IPS-NIHi11 (cell line): ENCODE measurements around the gene PRR5.
"Not testable (repeated sequence)": the region's sequence is repeated elsewhere in the genome, so short reads cannot be mapped to it uniquely, and the experiment has no call there.

Source experiments
- DNase-seq: peaks from one replicate; pipeline ENCODE4 v3.0.0; 2012; ENCODE audit warnings: mixed read lengths, low spot score

Gene PRR5, protein sequence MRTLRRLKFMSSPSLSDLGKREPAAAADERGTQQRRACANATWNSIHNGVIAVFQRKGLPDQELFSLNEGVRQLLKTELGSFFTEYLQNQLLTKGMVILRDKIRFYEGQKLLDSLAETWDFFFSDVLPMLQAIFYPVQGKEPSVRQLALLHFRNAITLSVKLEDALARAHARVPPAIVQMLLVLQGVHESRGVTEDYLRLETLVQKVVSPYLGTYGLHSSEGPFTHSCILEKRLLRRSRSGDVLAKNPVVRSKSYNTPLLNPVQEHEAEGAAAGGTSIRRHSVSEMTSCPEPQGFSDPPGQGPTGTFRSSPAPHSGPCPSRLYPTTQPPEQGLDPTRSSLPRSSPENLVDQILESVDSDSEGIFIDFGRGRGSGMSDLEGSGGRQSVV

DNA sequence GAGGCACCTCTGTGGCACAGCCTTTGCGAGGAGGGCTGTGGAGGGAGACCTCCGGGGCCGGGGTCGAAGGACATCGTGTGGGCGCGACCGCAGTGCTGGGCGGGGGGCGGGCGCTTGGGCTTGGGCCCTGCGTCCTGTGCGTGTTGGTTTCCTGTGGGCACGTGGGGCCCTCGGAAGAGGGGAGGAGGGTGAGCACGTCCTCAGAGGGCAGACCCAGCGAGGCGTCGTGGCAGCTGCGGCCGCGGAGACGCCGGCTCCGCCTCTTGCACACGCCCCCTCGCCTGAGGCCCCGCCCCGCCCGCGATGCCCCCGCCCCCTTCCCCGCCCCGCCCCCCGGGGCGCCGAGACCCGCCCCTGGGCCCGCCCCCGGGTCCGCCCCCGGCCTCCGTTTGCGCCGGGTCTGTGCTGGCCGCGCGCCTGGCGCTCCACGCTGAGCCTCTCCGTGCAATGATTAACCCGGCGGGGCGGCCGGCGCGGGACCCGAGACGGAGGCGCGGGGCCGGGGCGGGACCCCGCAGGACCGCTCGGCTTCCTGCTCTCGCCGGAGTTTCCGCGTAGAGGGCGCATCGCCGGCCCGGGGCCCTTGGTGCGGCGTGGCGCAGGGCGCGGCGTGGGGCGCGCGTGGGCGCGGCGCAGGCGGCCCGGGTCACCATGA, at the start of gene PRR5:
Gene PRR5 (plus strand): TSS at position 381 of the 655 bp plus-strand sequence. CDS start 271 bp downstream, at position 652.
- DNase-seq = peak; percentile 89

DNA sequence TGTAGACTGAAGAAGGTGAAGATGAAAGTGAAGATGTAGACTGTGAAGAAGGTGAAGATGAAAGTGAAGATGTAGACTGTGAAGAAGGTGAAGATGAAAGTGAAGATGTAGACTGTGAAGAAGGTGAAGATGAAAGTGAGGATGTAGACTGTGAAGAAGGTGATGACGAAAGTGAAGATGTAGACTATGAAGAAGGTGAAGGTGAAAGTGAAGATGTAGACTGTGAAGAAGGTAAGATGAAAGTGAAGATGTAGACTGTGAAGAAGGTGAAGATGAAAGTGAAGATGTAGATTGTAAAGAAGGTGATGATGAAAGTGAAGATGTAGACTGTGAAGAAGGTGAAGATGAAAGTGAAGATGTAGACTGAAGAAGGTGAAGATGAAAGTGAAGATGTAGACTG, 49.1 kb upstream of the PRR5 start:
- DNase-seq = not testable (repeated sequence)

DNA sequence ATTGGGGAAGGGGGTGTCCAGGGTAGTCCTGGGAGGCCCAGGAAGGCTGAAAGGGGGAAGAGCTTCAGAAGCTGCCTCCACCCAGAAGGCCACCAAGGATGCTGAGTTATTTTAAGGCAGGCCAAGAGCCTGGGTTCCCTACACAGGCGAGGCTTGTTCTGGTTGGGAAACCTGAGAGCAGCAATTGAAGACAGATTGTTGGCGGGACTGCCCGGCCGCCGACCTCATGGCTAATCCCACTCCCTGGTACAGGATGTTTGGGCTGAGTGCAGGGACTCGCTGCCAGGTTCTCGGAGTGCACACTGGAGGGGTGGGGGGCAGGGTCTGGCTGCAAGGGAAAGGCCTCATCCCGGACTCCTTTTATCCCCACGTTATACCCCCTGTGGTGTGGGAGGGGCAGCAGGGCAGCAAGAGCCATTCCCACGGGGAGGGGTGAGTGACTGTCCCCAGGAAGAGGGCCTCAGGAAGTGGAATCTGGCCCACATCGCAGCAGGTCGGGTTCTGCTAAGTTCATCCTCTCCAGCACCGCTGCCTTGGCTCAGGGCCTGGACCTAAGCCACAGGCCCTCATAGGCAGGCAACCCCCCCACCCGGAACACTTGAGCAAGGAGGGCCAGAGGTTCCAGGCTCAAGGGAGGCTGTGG, 43.6 kb upstream of the PRR5 start:
- DNase-seq = no peak

DNA sequence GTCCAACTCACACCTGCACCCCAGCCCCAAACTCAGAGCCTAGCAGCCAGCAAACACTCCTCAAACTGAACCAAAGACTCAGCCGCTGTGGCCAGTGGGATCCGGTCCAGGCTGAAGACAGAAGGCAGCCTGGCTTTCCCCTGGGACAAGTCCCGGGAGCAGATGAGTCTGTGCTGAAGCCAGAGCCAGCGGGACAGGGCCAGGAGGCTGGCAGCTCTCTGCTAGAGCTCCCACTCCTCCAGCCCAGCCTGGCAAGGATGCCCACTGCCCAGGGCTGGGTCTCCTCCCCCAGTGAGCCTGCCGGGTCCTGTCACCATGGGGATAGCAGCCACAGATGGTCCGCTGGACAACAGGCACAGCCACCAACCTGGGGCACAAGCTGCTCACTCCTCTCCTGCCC, 42.9 kb upstream of the PRR5 start:
- DNase-seq = no peak

DNA sequence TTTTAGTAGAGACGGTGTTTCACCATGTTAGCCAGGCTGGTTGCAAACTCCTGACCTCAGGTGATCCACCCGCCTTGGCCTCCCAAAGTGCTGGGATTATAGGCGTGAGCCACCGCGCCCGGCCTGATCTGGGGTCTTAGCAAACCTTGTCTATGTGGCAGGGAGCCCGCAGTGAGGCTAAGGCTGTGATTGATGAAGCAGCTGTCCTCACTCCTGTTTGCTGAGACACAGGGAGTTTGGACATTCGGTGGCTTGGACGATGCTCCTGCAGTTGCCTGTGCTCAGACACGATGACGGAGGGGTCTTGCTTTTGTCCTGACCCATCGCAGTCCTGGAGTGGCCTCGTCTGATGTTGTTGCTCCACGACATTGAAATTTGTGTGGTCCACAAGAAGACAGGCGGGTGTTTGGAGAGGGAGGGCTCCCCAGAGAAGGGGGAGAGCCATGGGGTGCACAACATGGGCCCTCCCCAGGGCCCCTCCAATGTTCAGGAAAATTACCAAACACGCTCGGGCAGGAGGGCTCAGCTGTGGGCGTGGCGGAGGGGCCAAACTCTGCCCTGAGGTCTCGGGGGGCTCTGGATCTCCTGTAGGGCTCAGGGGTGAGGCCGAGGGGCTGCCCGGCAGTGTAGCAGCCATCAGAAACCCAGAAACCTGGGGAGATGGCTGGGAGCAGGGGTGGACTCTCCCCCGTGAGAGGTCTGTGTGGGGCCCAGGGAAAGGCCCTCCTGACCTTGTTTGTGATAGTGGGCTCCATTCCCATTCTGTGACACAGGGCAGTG, 41.8 kb upstream of the PRR5 start:
- no peak for DNase-seq

DNA sequence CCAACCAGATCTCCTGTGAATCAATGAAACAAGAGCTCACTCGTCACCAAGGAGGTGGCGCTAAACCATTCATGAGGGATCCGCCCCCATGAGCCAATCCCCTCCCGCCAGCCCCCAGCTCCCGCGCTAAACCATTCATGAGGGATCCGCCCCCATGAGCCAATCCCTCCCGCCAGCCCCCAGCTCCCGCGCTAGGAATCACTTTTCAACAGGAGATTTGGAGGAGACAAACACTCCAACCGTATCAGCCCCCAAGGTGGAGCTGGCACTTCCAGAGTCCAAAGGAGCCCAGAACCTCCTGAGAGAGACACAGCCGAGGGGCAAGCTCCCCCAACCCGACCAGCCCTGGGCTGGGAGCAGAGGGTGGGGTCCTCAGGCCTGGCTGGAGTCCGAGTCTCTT, 40.9 kb upstream of the PRR5 start:
- peak; percentile 58 for DNase-seq

DNA sequence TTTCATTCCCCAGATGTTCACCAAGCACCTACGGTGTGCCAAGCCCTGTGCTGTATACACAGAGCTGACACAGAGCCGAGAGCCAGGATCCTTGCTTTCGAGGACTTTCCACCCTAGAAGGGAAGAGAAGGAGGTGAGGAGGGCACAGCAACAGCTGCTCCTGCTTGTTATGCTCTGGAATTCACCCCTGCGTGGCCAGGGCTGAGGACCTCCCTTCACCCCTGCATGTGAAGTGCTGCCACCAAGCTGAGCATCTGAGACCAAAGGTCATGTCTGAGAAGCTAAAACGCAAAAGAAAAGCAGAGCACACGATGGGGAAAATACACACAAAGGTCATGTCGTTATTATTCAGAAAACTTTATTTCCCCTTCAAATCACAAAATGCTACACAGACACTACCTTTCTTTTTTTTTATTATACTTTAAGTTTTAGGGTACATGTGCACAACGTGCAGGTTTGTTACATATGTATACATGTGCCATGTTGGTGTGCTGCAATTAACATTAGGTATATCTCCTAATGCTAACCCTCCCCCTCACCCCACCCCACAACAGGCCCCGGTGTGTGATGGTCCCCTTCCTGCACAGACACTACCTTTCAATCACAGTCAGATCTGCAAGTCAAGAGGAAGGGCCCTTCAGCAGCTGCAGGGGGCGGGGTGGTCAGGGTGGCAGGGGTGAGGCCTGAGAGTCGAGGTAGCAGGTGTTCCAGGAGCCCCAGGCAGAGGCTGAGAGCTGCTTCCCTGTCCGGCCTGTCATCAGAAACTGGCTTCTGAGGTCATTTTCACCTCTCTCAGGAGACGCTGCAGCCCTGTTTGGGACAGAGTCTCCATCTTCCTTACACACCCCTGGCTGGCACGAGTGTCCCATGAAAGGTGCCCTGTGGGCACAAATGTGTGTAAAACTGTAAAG, 40.1 kb upstream of the PRR5 start:
- no peak for DNase-seq

DNA sequence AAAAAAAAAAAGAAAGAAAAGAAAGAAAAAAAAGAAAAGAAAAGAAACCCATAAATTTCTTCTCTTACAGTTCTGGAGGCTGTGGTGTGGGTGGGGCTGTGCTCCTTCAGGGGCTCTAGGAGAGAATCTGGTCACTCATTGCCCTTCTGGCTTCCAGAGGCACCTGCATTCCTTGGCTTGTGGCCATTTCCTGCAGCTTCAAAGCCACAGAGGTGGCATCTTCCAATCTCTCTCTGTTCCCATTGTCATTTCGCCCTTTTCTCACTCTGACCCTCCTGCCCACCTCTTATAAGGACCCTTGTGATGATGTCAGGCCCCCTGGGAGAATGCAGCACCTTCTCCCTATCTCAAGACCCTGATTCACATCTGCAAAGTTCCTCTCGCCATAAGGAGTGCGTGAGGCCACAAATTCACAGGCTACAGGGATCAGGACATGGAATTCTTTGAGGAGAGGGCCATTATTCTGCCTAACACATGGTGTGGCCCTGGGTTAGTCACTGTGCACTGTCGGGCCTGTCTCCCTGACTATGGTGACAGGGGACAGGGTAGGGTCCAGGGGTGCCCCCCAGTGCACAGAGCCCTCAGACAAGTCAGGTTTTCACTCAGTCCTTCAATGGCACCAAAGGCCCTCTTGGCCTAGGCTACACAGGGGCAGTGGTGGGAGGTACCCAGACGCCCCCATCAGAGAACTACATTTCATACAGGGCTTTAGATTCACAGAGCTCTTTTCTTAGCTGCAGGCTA, 38.6 kb upstream of the PRR5 start:
- no peak for DNase-seq

DNA sequence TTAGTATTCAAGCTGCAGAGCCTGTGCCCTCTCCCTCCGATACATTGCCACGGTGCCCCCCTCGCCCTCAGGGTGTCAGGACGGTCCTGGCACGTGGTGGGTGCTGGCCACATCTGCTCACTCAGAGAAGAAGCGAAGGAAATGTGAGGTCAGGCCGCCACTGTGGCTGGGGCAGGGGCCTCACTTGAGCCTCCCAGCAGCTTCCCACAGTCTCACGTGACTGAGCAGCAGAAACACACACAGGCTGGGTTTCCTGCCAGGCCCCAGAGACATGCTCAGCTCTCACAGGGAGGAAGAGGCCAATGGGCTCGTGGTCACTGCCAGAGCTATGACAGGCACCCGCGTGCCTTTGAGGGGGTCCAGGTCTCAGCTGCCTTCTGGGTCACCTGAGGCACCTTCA, 37.9 kb upstream of the PRR5 start:
- DNase-seq = no peak

DNA sequence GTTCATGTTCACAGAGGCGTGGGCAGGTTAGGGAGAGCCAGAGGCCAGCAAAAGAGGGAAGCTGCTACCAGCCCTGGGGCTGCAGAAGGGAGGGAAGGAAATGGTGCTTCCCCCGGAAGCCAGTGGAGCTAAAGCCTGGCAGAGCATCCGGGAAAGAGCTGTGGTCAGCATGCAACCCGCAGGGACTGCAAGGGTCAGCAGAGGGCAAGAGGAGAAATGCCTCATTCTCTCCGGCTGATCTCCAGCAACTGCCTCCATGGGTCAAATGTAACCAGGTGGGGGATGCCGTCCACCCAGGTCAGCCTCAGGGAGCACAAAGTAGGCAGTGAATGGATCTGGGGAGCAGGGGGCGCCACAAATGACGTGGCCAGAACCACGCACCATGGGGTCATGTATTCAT, 36.9 kb upstream of the PRR5 start:
- DNase-seq = no peak

DNA sequence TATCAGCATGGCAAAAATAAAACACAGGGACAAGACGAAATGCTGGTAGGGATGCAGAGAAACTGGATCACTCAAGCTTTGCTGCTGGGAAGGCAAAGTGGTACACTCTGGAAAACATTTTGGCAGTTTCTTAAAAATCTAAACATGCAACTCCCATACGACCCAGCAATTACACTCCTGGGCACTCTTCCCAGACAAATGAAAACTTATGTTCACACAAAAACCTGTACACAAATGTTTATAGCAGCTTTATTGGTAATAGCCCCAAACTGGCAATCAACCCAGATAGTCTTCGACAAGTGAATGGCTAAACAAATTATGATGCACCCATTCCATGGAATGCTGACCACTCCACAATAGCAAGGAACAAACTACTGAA, 35.8 kb upstream of the PRR5 start:
- no peak for DNase-seq

DNA sequence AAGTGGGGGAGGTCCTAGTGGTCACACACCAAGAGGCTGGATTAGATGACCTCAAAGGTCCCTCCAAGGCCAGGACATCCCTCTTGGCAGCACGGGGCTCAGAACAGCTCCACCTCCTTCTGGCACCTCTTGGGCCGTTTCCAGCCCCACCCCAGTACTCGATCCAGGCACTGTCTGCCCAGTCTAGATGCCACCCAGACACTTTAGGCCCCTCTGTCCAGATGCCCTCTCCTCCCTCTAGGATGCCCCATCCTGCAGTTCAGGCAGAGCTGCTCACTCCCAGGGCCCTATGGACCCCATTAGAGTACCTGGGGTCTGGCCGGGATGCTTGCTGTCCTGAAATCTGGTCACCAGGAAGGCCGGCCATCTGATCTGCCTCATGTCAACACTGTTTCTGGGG, 34.7 kb upstream of the PRR5 start:
- no peak for DNase-seq

DNA sequence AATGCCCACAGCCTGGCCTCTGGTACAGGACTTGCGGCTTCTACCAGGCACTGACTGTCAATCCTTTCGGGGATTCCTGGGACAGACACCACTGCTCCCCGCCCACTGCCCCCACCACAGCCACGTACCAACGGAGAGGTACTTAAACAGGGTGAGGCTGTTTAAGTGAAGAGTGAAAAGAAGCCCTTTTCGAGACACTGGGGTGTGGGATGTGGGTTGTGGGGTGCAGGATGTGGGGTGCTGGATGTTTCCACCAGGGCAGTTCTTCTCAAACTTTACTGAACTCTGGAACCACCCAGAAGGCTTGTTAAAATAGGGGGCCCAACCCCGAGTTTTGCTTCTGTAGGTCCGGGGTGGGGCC, 34.2 kb upstream of the PRR5 start:
- DNase-seq = no peak

DNA sequence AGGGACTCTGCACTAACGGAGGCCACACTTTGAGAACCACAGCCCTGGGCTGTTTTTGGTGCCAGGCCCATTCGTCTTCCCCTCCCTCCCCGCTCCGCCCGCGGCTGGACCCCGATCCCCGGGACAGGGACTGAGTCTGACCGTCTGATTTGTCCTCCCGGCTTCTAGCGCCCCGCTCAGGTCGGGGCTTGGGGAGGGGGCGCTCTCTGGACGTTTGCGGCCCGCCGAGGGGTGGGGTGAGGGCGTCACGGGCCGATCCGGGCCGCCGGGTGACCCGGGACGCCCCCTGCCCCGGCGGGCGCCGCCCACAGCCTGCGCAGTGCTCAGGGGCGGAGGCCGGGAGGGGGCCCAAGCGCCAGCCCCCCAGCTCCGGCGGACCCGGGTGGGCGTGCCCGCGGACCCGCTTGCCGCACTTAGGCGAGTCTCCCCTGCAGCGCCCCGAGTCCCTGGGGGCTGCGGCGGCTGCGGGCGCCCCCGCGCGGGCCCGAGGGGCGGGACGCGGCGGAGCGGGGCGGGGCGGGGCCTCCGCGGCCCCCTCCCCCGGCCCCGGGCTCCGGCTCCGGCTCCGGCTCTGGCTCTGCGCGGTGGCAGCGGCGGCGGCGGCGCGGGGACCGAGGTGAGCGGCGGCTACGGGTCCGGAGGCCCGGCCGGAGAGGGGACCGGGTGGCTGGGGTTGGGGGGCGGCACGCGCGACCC, 33.7 kb upstream of the PRR5 start:
- peak; percentile 82 for DNase-seq

DNA sequence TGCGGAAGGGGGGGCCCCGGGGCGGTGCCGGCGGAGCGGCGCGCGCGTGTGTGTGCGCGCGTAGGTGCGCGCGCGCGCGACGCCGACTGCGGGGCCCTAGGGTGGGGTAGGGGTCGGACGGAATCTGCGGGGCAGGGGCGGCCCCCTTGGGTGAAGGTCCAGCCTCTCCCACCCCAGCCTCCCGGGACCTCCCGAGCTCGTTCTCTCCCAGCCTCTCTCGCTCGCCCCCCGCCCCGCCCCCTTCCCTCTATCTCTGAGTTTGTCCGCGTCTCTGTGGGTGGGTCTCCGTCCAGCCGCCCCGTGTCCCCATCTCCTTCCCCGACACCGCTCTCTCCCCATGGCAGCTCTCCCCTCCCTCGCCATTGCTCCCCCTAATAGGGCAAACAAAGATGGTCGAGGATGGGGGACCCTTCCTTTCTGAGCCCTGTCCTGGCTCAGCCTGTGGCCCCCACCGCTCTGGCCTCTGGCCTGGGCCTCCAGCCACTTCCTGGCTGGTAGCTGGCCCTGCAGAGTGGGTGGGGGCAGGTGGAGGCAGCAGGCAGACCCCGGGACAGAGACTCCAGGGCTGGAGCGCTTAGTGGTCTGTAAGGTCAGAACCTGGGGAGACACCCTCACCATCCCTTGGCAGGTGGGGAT, 33.0 kb upstream of the PRR5 start:
- no peak for DNase-seq

DNA sequence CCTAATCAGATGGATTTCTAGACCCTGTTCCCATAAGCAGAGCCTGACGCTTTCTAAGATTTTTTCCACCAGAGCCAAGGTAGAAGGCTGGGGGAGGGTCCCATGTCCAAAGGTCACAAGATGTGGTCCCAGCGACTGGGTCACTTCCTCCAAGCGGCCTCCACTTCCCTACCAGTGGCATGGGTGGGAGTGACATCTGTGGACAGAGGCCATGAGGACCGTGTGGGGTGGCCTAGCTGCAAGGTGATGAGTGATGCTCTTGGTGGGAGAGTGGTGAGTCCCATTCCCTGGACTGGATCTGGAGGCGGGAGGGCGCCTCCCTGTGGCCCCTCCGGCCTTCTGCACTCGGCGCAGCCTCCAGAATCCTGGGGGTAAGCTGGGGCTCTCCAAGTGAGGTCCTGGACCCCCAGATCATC, 32.4 kb upstream of the PRR5 start:
- DNase-seq = peak; percentile 68

DNA sequence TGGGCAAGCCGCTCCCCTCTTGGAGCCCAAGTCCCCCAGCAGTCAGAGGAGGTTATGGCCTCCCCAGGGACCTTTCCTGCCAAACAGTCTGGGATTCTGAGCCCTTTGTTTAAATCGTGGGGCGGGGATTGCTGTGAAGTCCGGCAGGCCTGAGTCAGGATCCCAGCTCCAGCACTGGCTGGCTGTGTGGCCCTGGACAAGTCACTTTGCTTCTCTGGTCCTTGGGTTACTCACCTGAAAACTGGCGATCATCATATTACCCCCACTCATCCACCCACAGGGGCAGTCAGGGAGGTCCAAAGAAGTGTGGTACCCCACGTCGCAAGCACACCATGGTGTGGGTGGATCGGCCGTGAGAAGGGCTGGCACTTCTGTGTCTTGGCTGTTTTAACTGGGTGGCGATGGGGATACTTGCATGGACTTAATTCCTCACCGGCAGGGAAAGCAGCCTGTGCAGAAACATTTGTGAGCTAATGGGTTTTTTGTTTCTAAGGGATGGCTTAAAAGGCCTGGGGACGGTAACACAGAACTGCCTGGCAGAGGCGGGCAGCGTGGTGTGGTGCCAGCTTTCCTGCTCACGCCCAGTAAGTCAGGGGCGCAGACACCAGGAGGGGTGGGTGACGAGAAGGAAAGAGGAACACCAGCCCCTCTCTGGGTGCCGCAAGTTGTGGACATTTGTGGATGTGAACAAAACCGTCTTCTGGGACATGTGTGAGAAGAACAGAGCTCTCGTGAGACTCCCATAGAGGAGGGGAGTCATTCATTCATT, 31.6 kb upstream of the PRR5 start:
- DNase-seq = no peak

DNA sequence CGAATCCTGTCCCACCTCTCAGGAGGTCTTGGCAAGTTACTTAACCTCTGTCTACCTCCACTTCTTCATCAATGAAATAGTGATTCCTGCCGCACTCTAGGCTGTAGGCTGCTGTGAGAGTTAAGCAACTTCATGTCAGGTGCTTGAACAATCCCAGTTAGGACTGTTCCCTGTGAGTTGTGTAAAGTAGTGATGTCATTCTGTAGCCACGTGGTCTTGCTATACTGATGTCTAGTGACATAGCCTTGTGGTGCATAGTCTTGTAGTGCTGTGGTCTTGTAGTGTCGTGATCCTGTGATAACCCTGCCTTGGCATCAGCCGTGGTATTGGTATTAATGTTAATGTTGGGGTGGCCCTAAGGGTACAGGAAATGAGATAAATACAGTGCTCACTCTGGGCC, 30.3 kb upstream of the PRR5 start:
- no peak for DNase-seq

DNA sequence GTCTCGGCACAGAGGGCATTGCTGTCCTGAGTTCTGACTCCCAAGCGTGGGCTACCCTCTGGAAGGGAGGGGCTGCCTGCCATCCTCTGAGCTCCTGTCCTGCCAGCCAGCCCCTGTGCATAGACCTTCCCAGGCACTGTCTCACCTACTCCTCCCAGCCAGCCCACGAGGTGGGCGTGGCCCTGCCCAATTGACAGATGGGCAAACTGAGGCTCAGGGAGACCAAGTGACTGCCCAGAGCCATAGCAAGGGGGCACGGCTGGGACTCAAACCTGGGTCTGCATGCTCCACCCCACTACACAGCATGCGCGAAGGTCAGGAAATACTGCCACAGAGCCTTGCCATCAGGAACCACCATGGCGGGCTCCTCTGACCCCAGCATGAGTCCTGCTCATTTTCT, 29.4 kb upstream of the PRR5 start:
- DNase-seq = no peak
